ENCODE data around the gene HES5. TPM values are rescaled to one million over a fixed set of nuclear protein-coding genes. Genes with fewer than 3 reads are reported as not detected.

HES5 gene
- polyA plus RNA-seq, 2 of the 4 experiments (the other 2 are of a cell fraction): not detected

GRCh38 chr1:2508180-2508579 lies 21.9 kb downstream of the HES5 start:
- no peak for ATAC-seq
- H3K4me2 ChIP-seq: no peak overlapping the region
- DNase-seq (ENCODE audit: low read depth in 1 of 2, low spot score in 1 of 2): no peak
- ChIA-PET CTCF (no interaction called here), POLR2A (no interaction called here)
- FAIRE-seq: no peak
- H3K27ac ChIP-seq: no peak overlapping the region
- H3K4me3 ChIP-seq: no peak overlapping the region
- WGBS (ENCODE audit: missing lambda C conversion rate): 92% methylated on average over 11 of the region's 24 CpGs
- no peaks in the 10 kb centered on the region for H3K9me3 ChIP-seq
- no peaks in the 10 kb centered on the region for H3K4me1 ChIP-seq
- no peak for TF ChIP-seq TP53 (CRISPR knock-in tag; IDR thresholded peaks at IDR 0.05)
- no peak for TF ChIP-seq CBX2 (IDR thresholded peaks at IDR 0.05; ENCODE audit: borderline replicate concordance, low read depth)
- TF ChIP-seq FOXS1 (CRISPR knock-in tag; IDR thresholded peaks at IDR 0.05): no peak
- no peak for TF ChIP-seq RCOR1 (IDR thresholded peaks at IDR 0.05; ENCODE audit: low read depth, low read length)
- no peak for TF ChIP-seq NR3C1 (IDR thresholded peaks at IDR 0.05)
- TF ChIP-seq ZNF302 (CRISPR knock-in tag; IDR thresholded peaks at IDR 0.05): no peak
- TF ChIP-seq HES2 (IDR thresholded peaks at IDR 0.05): no peak
- TF ChIP-seq POLR2AphosphoS2 (conservative IDR thresholded peaks at IDR 0.05; ENCODE audit: low read length): no peak

DNA sequence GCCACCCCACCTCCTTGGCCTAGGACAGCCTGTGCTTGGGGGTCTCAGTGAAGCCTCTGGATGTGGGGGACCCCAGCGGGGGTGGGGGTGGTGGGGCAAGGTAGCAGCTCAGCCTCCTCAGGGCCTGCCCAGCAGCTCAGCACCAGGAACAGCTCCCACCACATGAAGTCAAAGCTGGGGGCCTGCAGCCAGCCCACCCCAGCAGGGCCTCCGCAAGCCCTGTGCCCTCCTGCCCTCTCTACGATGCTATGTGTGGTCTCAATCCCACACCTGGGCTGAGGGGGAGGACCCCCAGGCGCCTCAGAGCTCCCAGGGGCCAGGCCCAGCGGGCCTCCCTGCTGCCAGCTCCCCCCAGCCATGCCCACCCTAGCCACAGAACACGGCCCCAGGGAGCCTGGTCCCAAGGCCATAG lies 22.3 kb downstream of the HES5 start:
- Histone ChIP-seq H3K9me3 (no peaks in the 10 kb centered on the region), H3K4me1 (no peaks in the 10 kb centered on the region), H3K4me2 (no peak overlapping the region), H3K4me3 (no peak overlapping the region), H3K27ac (no peak overlapping the region)
- no CpG with 5 or more reads among the region's 6 CpGs for WGBS (ENCODE audit: missing lambda C conversion rate)
- DNase-seq (ENCODE audit: low read depth in 1 of 2, low spot score in 1 of 2) (no peak), ATAC-seq (no peak), FAIRE-seq (no peak)
- POLR2A ChIA-PET: no interaction called here
- TF ChIP-seq RNF2 (IDR thresholded peaks at IDR 0.05; ENCODE audit: borderline replicate concordance, low read depth) (no peak), ZFP36 (IDR thresholded peaks at IDR 0.05; ENCODE audit: borderline replicate concordance, partially characterized antibody) (no peak), HMGXB4 (CRISPR knock-in tag; IDR thresholded peaks at IDR 0.05; ENCODE audit: borderline replicate concordance) (no peak), RCOR1 (IDR thresholded peaks at IDR 0.05; ENCODE audit: low read depth, low read length) (no peak), HEYL (CRISPR knock-in tag; IDR thresholded peaks at IDR 0.05) (no peak), RFX5 (IDR thresholded peaks at IDR 0.05) (no peak), JUN (IDR thresholded peaks at IDR 0.05) (no peak), REST (IDR thresholded peaks at IDR 0.05) (no peak)
- CTCF ChIA-PET: interaction anchor here (0.7 kb wide), 1 partner anchor 62 kb away, joined by 3 read pairs; no protein-coding TSS in a partner anchor

GRCh38 chr1:2506901-2507565 lies 23.0 kb downstream of the HES5 start:
- Histone ChIP-seq H3K9me3 (no peaks in the 10 kb centered on the region), H3K4me1 (no peaks in the 10 kb centered on the region), H3K4me3 (no peak overlapping the region), H3K4me2 (no peak overlapping the region), H3K27ac (no peak overlapping the region)
- CTCF ChIA-PET: interaction anchor here (0.7 kb wide), 1 partner anchor 61 kb away, joined by 3 read pairs; no protein-coding TSS in a partner anchor
- TF ChIP-seq E2F6 (IDR thresholded peaks at IDR 0.05; ENCODE audit: borderline replicate concordance, low read depth) (no peak), RNF2 (IDR thresholded peaks at IDR 0.05; ENCODE audit: borderline replicate concordance, low read depth) (no peak), SREBF2 (IDR thresholded peaks at IDR 0.05) (no peak), ZFP36 (IDR thresholded peaks at IDR 0.05; ENCODE audit: borderline replicate concordance, partially characterized antibody) (no peak), ZC3H11A (IDR thresholded peaks at IDR 0.05) (no peak), FOSB (CRISPR knock-in tag; IDR thresholded peaks at IDR 0.05) (no peak)
- DNase-seq (ENCODE audit: low read depth in 1 of 2, low spot score in 1 of 2) (no peak), FAIRE-seq (no peak), ATAC-seq (peak in 1 of 2 experiments; percentile 7; a peak in 2 of 6 replicates)
- POLR2A ChIA-PET: no interaction called here
- WGBS (ENCODE audit: missing lambda C conversion rate): 86% methylated on average over 8 of the region's 15 CpGs
